ENCODE measurements around the gene NQO2. TPM values are rescaled to one million over a fixed set of nuclear protein-coding genes. Genes with fewer than 3 reads are reported as not detected.
A peak's percentile ranks its signal among the peaks of the same experiment; 100 is the strongest.
"Not testable (repeated sequence)": the region's sequence is repeated elsewhere in the genome, so short reads cannot be mapped to it uniquely, and the experiment has no call there.

The NQO2 gene
- total RNA-seq, 2 donors from 2014 or later: 50.8 to 199 TPM

GRCh38 chr6:2972685-2973084, 27.0 kb upstream of the NQO2 start:
- H3K27ac ChIP-seq (ENCODE audit: low read depth, low read length); H3K36me3 ChIP-seq (ENCODE audit: control insufficient read depth, insufficient read depth, low read length); H3K4me3 ChIP-seq (ENCODE audit: low read length); H3K9me3 Mint-ChIP-seq; H3K9me3 ChIP-seq (ENCODE audit: control insufficient read depth, low read length); H3K4me1 ChIP-seq (ENCODE audit: control insufficient read depth, insufficient read depth, low read length); H3K27me3 ChIP-seq (ENCODE audit: control insufficient read depth, insufficient read depth, low read length, poor library complexity, severe bottlenecking); H3K27ac Mint-ChIP-seq; H3K27me3 Mint-ChIP-seq (ENCODE audit: insufficient read depth); H3K9ac ChIP-seq (ENCODE audit: extremely low read depth, low read length, poor library complexity, severe bottlenecking); H3K36me3 Mint-ChIP-seq (ENCODE audit: low read depth): not testable (repeated sequence)
- H3K4me3 Mint-ChIP-seq: peak overlapping the region; percentile 74
- WGBS, 2 experiments (ENCODE audit: insufficient coverage in 1 of 2, insufficient read length in 1 of 2): 93 to 100% methylated on average over 4 to 5 of the region's 5 CpGs
- H3K4me1 Mint-ChIP-seq: peaks cover 23% of the 10 kb centered on the region
- DNase-seq: peak; percentile 3

- H3K27me3 ChIP-seq (ENCODE audit: control insufficient read depth, insufficient read depth, low read length, poor library complexity, severe bottlenecking); H3K27ac ChIP-seq (ENCODE audit: low read depth, low read length); H3K9me3 ChIP-seq (ENCODE audit: control insufficient read depth, low read length); H3K4me3 ChIP-seq (ENCODE audit: low read length); H3K36me3 Mint-ChIP-seq (ENCODE audit: low read depth); H3K4me3 Mint-ChIP-seq; H3K27ac Mint-ChIP-seq; H3K9ac ChIP-seq (ENCODE audit: extremely low read depth, low read length, poor library complexity, severe bottlenecking); H3K9me3 Mint-ChIP-seq; H3K4me1 ChIP-seq (ENCODE audit: control insufficient read depth, insufficient read depth, low read length); H3K27me3 Mint-ChIP-seq (ENCODE audit: insufficient read depth); H3K36me3 ChIP-seq (ENCODE audit: control insufficient read depth, insufficient read depth, low read length): not testable (repeated sequence)
- DNase-seq: peak; percentile 9
- H3K4me1 Mint-ChIP-seq: peaks cover 27% of the 10 kb centered on the region
- 94 to 99% methylated on average over 3 to 5 of the region's 6 CpGs for WGBS, 2 experiments (ENCODE audit: insufficient coverage in 1 of 2, insufficient read length in 1 of 2)
These were observed 26.5 kb upstream of the NQO2 start for GRCh38 chr6:2973180-2973579.

- Histone ChIP-seq H3K27ac (ENCODE audit: low read depth, low read length) (no peak overlapping the region), H3K36me3 (ENCODE audit: control insufficient read depth, insufficient read depth, low read length) (no peaks in the 10 kb centered on the region), H3K9ac (ENCODE audit: extremely low read depth, low read length, poor library complexity, severe bottlenecking) (no peak overlapping the region), H3K4me3 (ENCODE audit: low read length) (no peak overlapping the region), H3K27me3 (ENCODE audit: control insufficient read depth, insufficient read depth, low read length, poor library complexity, severe bottlenecking) (no peaks in the 10 kb centered on the region), H3K4me1 (ENCODE audit: control insufficient read depth, insufficient read depth, low read length) (peaks cover 3% of the 10 kb centered on the region), H3K9me3 (ENCODE audit: control insufficient read depth, low read length) (no peaks in the 10 kb centered on the region)
- H3K4me1 Mint-ChIP-seq: peaks cover 28% of the 10 kb centered on the region
- H3K27ac Mint-ChIP-seq: no peak overlapping the region
- WGBS, 2 experiments (ENCODE audit: insufficient coverage in 1 of 2, insufficient read length in 1 of 2): 98 to 100% methylated on average over 3 to 5 of the region's 5 CpGs
- peaks cover 6% of the 10 kb centered on the region for H3K27me3 Mint-ChIP-seq (ENCODE audit: insufficient read depth)
- peak; percentile 27 for DNase-seq
- no peaks in the 10 kb centered on the region for H3K36me3 Mint-ChIP-seq (ENCODE audit: low read depth)
- no peak overlapping the region for H3K4me3 Mint-ChIP-seq
- TF ChIP-seq CTCF (conservative IDR thresholded peaks at IDR 0.05): no peak
- peaks cover 2% of the 10 kb centered on the region for H3K9me3 Mint-ChIP-seq
These were observed 26.0 kb upstream of the NQO2 start for GRCh38 chr6:2973676-2974075.

DNA sequence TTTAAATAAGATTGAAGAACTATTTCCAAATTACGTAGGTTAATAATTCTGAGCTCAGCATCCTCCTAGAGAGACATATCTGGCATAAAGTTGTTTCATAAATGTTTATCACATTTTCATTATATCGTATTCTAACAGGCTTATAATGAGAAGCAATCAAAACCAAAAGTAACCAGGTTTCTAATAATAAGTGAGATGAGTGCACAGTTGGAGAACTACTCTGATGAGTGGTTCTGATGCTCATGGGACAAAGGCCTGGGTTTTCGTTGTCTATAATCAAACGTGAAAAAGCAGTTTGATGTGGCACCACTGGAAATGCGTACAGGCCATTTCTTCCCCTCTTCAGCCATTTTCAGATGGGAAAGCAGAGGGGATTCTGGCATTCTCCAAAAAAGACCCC, 23.6 kb upstream of the NQO2 start:
- no peak overlapping the region for H3K27ac Mint-ChIP-seq
- H3K4me3 Mint-ChIP-seq: no peak overlapping the region
- peaks cover 6% of the 10 kb centered on the region for H3K27me3 Mint-ChIP-seq (ENCODE audit: insufficient read depth)
- Histone ChIP-seq H3K4me1 (ENCODE audit: control insufficient read depth, insufficient read depth, low read length) (peaks cover 17% of the 10 kb centered on the region), H3K27ac (ENCODE audit: low read depth, low read length) (no peak overlapping the region), H3K27me3 (ENCODE audit: control insufficient read depth, insufficient read depth, low read length, poor library complexity, severe bottlenecking) (no peaks in the 10 kb centered on the region), H3K36me3 (ENCODE audit: control insufficient read depth, insufficient read depth, low read length) (no peaks in the 10 kb centered on the region), H3K9ac (ENCODE audit: extremely low read depth, low read length, poor library complexity, severe bottlenecking) (no peak overlapping the region), H3K9me3 (ENCODE audit: control insufficient read depth, low read length) (no peaks in the 10 kb centered on the region), H3K4me3 (ENCODE audit: low read length) (no peak overlapping the region)
- no peak for DNase-seq
- 95% methylated on average over 4 to 5 of the region's 5 CpGs for WGBS, 2 experiments (ENCODE audit: insufficient coverage in 1 of 2, insufficient read length in 1 of 2)
- TF ChIP-seq CTCF (conservative IDR thresholded peaks at IDR 0.05): no peak
- no peaks in the 10 kb centered on the region for H3K36me3 Mint-ChIP-seq (ENCODE audit: low read depth)
- peaks cover 38% of the 10 kb centered on the region for H3K4me1 Mint-ChIP-seq
- peaks cover 2% of the 10 kb centered on the region for H3K9me3 Mint-ChIP-seq

All from endodermal cell (in vitro differentiated cells).